Measurements from ENCODE around the gene HOXA5.

HOXA5 gene

GRCh38 chr7:27167916-27168264 is 24.4 kb upstream of the HOXA5 start:
- H3K4me3 ChIP-seq (ENCODE audit: low read depth, low read length): no peak overlapping the region
- no peak for TF ChIP-seq CTCF (IDR thresholded peaks at IDR 0.05; ENCODE audit: low read depth, low read length)

- H3K4me3 ChIP-seq (ENCODE audit: low read depth, low read length): no peak overlapping the region
- TF ChIP-seq CTCF (IDR thresholded peaks at IDR 0.05; ENCODE audit: low read depth, low read length): no peak
These were observed 23.3 kb upstream of the HOXA5 start for GRCh38 chr7:27166531-27167505.

- no peak for TF ChIP-seq CTCF (IDR thresholded peaks at IDR 0.05; ENCODE audit: low read depth, low read length)
- no peak overlapping the region for H3K4me3 ChIP-seq (ENCODE audit: low read depth, low read length)
These were observed 22.6 kb upstream of the HOXA5 start for GRCh38 chr7:27165996-27166530.

- TF ChIP-seq CTCF (IDR thresholded peaks at IDR 0.05; ENCODE audit: low read depth, low read length): no peak
- no peak within 1 kb of the TSS for H3K4me3 ChIP-seq (ENCODE audit: low read depth, low read length)
These were observed 21.9 kb upstream of the HOXA5 start, which contains the start of gene HOXA9 for GRCh38 chr7:27165089-27165995. TSS of gene HOXA9 (minus strand) at chr7:27165537. CDS start at chr7:27165457, 80 bp downstream.

GRCh38 chr7:27164367-27165088 is 21.0 kb upstream of the HOXA5 start:
- no peak for TF ChIP-seq CTCF (IDR thresholded peaks at IDR 0.05; ENCODE audit: low read depth, low read length)
- H3K4me3 ChIP-seq (ENCODE audit: low read depth, low read length): no peak overlapping the region

- TF ChIP-seq CTCF (IDR thresholded peaks at IDR 0.05; ENCODE audit: low read depth, low read length): no peak
- H3K4me3 ChIP-seq (ENCODE audit: low read depth, low read length): no peak overlapping the region
These were observed 20.5 kb upstream of the HOXA5 start for GRCh38 chr7:27164045-27164366.

All from WI38 (cell line).